ENCODE results near the gene G2E3. TPM values are rescaled to one million over a fixed set of nuclear protein-coding genes. Genes with fewer than 3 reads are reported as not detected.
"Not testable (repeated sequence)": the region's sequence is repeated elsewhere in the genome, so short reads cannot be mapped to it uniquely, and the experiment has no call there.

The G2E3 gene
- total RNA-seq, 1 experiment from 2014 or later, result 27.8 TPM

GRCh38 chr14:30600922-30601918 is 42.3 kb downstream of the G2E3 start:
- DNase-seq (no peak), ATAC-seq (no peak)
- H3K4me1 ChIP-seq (ENCODE audit: insufficient read depth, low read length), result no peaks in the 10 kb centered on the region
- no peak overlapping the region for H3K4me3 ChIP-seq (ENCODE audit: low read length)
- H3F3A ChIP-seq (ENCODE audit: low read length, unreplicated experiment), result no peaks in the 10 kb centered on the region
- no peaks in the 10 kb centered on the region for H3K9me2 ChIP-seq (replicated peaks; ENCODE audit: low read length)
- no peak overlapping the region for H3K4me2 ChIP-seq (ENCODE audit: low read length)
- H2AFZ ChIP-seq (ENCODE audit: low read length), result no peak overlapping the region
- H3K27me3 ChIP-seq (ENCODE audit: low read length), result no peaks in the 10 kb centered on the region
- H3K79me2 ChIP-seq (ENCODE audit: low read length), result no peaks in the 10 kb centered on the region
- POLR2A ChIA-PET (ENCODE audit: unreplicated experiment), result no interaction called here
- CTCF ChIA-PET, result no interaction called here
- no TSS peak for BruUV-seq (replicated peaks)
- H3K9ac ChIP-seq (ENCODE audit: low read length), result no peak overlapping the region
- no peaks in the 10 kb centered on the region for H4K20me1 ChIP-seq (ENCODE audit: low read length)
- H3K9me3 ChIP-seq (ENCODE audit: low read length), result no peaks in the 10 kb centered on the region
- intact Hi-C loops (cut with micrococcal nuclease), result no loop called here
- no peak for TF ChIP-seq EZH2phosphoT487 (IDR thresholded peaks at IDR 0.05; ENCODE audit: borderline replicate concordance, low read length)
- no peak for TF ChIP-seq EZH2 (IDR thresholded peaks at IDR 0.05; ENCODE audit: low read length, unreplicated experiment)
- no peak for TF ChIP-seq CTCF (conservative IDR thresholded peaks at IDR 0.05; ENCODE audit: low read depth, low read length)
- H3K27ac ChIP-seq (ENCODE audit: low read length), result no peak overlapping the region
- H3K36me3 ChIP-seq (ENCODE audit: low read depth, low read length), result peaks cover 68% of the 10 kb centered on the region

DNA sequence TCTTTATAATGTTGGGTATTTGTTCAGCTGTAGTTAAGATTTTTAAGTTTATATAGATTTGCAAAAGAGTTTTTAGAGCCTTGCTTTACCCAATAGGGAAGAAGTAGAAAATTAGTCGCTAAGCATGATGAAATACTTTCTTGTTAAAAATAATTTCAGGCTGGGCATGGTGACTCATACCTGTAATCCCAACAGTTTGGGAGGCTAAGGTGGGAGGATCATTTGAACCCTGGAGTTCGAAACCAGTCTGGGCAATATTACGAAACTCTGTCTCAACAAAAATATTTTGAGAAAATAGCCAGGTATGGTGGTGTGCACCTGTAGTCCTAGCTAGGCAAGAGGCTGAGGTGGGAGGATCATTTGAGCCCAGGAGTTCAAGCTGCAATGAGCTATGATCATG is 44.4 kb downstream of the G2E3 start:
- Histone ChIP-seq H3K4me3 (ENCODE audit: low read length) (no peak overlapping the region), H3K4me1 (ENCODE audit: insufficient read depth, low read length) (peaks cover 4% of the 10 kb centered on the region; the same call in 1 of the 2 replicates), H2AFZ (ENCODE audit: low read length) (no peak overlapping the region), H3K9me3 (ENCODE audit: low read length) (no peaks in the 10 kb centered on the region), H4K20me1 (ENCODE audit: low read length) (no peaks in the 10 kb centered on the region), H3K9me2 (replicated peaks; ENCODE audit: low read length) (no peaks in the 10 kb centered on the region), H3K79me2 (ENCODE audit: low read length) (no peaks in the 10 kb centered on the region), H3K27ac (ENCODE audit: low read length) (no peak overlapping the region), H3K4me2 (ENCODE audit: low read length) (no peak overlapping the region), H3K27me3 (ENCODE audit: low read length) (no peaks in the 10 kb centered on the region), H3K36me3 (ENCODE audit: low read depth, low read length) (peaks cover 77% of the 10 kb centered on the region), H3F3A (ENCODE audit: low read length, unreplicated experiment) (peaks cover 8% of the 10 kb centered on the region), H3K9ac (ENCODE audit: low read length) (no peak overlapping the region)
- no TSS peak for BruUV-seq (replicated peaks)
- TF ChIP-seq EZH2phosphoT487 (IDR thresholded peaks at IDR 0.05; ENCODE audit: borderline replicate concordance, low read length) (no peak), CTCF (conservative IDR thresholded peaks at IDR 0.05; ENCODE audit: low read depth, low read length) (no peak), EZH2 (IDR thresholded peaks at IDR 0.05; ENCODE audit: low read length, unreplicated experiment) (no peak)
- ChIA-PET POLR2A (ENCODE audit: unreplicated experiment) (no interaction called here), CTCF (no interaction called here)
- ATAC-seq, result no peak
- intact Hi-C loops (cut with micrococcal nuclease), result no loop called here
- DNase-seq, result peak; percentile 22

DNA sequence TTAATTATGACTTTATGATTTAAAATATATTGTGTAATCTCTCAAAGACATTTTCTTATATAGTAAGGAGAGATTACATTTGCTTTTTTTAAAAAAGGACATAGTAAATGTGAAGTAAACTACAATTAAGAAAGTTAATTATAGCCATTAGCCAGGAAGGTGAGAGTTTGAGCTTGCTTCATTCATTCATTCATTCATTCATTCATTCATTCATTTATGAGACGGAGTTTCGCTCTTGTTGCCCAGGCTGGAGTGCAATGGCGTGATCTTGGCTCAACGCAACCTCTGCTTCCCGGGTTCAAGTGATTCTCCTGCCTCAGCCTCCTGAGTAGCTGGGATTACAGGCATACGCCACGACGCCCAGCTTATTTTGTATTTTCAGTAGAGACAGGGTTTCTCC is 45.7 kb downstream of the G2E3 start:
- H3K4me1 ChIP-seq (ENCODE audit: insufficient read depth, low read length); H3K9me2 ChIP-seq (replicated peaks; ENCODE audit: low read length); H3K27ac ChIP-seq (ENCODE audit: low read length); H4K20me1 ChIP-seq (ENCODE audit: low read length); H3K9me3 ChIP-seq (ENCODE audit: low read length); CTCF ChIA-PET; H3K27me3 ChIP-seq (ENCODE audit: low read length); H3K4me2 ChIP-seq (ENCODE audit: low read length); ATAC-seq; H3K79me2 ChIP-seq (ENCODE audit: low read length); H3K4me3 ChIP-seq (ENCODE audit: low read length); intact Hi-C loops (cut with micrococcal nuclease); H3K9ac ChIP-seq (ENCODE audit: low read length); H2AFZ ChIP-seq (ENCODE audit: low read length); H3F3A ChIP-seq (ENCODE audit: low read length, unreplicated experiment); DNase-seq; BruUV-seq (replicated peaks); POLR2A ChIA-PET (ENCODE audit: unreplicated experiment): not testable (repeated sequence)
- H3K36me3 ChIP-seq (ENCODE audit: low read depth, low read length), result peaks cover 74% of the 10 kb centered on the region
